ENCODE results near the gene GPR84. TPM values are rescaled to one million over a fixed set of nuclear protein-coding genes. Genes with fewer than 3 reads are reported as not detected.

Gene GPR84
- total and polyA plus RNA-seq, 9 of the 15 experiments (the other 6 are each of a cell fraction or from before 2014, with no cell fraction given): 0.07 to 0.18 (median 0.11) TPM; not detected in 5

GRCh38 chr12:54392485-54393206 lies 28.4 kb upstream of the GPR84 start:
- WGBS (ENCODE audit: insufficient coverage, low coverage, missing lambda C conversion rate): 75% methylated on average over 7 of the region's 8 CpGs
- Histone ChIP-seq H3K9me3 (replicated peaks; ENCODE audit: control insufficient read depth, insufficient read depth, low read depth, low read length) (no peaks in the 10 kb centered on the region), H3K9ac (ENCODE audit: insufficient read depth in 1 of 2, low read depth in 2 of 2, low read length in 2 of 2) (peak overlapping the region; percentile 45 to 84; a peak in 3 of 4 replicates), H4K20me1 (replicated peaks; ENCODE audit: control insufficient read depth, insufficient read depth, low read length) (no peaks in the 10 kb centered on the region; the same call in 1 of the 2 replicates), H2AFZ (ENCODE audit: low read depth, low read length) (no peak overlapping the region), H3K36me3 (ENCODE audit: control insufficient read depth, insufficient read depth, low read length) (peaks cover 48% of the 10 kb centered on the region; the same call in 2 of the 3 replicates), H3K4me1 (replicated peaks in 1 of 2; ENCODE audit: control insufficient read depth in 2 of 2, insufficient read depth in 2 of 2, low read length in 2 of 2) (peaks cover 50 to 51% of the 10 kb centered on the region in 2 experiments), H3K4me2 (ENCODE audit: insufficient read depth, low read length) (peak overlapping the region; percentile 59), H3K27me3 (ENCODE audit: control insufficient read depth in 2 of 2, insufficient read depth in 2 of 2, low read length in 2 of 2) (no peaks in the 10 kb centered on the region), H3K27ac (ENCODE audit: extremely low read depth, low read depth, low read length) (peak overlapping the region; percentile 65), H3K79me2 (ENCODE audit: control insufficient read depth, insufficient read depth, low read length) (peaks cover 61% of the 10 kb centered on the region), H3K9me1 (ENCODE audit: control insufficient read depth, insufficient read depth, low read length) (peaks cover 3% of the 10 kb centered on the region), H3K4me3 (no peak overlapping the region)
- BruUV-seq (replicated peaks): no TSS peak
- FAIRE-seq (peak; percentile 29), DNase-seq (ENCODE audit: extremely low read depth in 1 of 4, low spot score in 3 of 4) (peak in 3 of 4 experiments; percentile 42 to 47 (median 45)), ATAC-seq (no peak)
- intact Hi-C loops (cut with micrococcal nuclease): no loop called here
- peak; percentile 30; the same call in 1 of the 2 replicates for TF ChIP-seq ZNF592 (IDR thresholded peaks at IDR 0.05)
- TF ChIP-seq ASH1L (IDR thresholded peaks at IDR 0.05; ENCODE audit: borderline replicate concordance, low read depth, partially characterized antibody): no peak
- TF ChIP-seq FOXJ2 (tag; IDR thresholded peaks at IDR 0.05): no peak
- TF ChIP-seq ZBTB7A (IDR thresholded peaks at IDR 0.05; ENCODE audit: borderline replicate concordance, control insufficient read depth, low read depth, low read length): 0 out of 2 replicates have a peak, but pooled peaks have one; percentile 10
- in situ Hi-C loops (cut with MboI): loop anchor here (10.0 kb wide), 1 partner anchor 52 kb away; no protein-coding TSS in a partner anchor
- CTCF ChIA-PET (ENCODE audit: low intra/inter-chr PET ratio): interaction anchor here (0.9 kb wide), 1 partner anchor 46 kb away, joined by 4 read pairs; no protein-coding TSS in a partner anchor
- POLR2A ChIA-PET: interaction anchor here (0.6 to 1.9 kb wide), 9 partner anchors 10 to 79 kb away, joined by 3 to 5 read pairs (median 4); no protein-coding TSS in a partner anchor

Measured in K562 (cell line).